ENCODE results near the gene MYH2. TPM values are rescaled to one million over a fixed set of nuclear protein-coding genes. Genes with fewer than 3 reads are reported as not detected.

The MYH2 gene
- total and polyA plus RNA-seq, 2 of the 4 experiments (the other 2 are of a cell fraction) = not detected

- no peak for TF ChIP-seq CEBPB (IDR thresholded peaks at IDR 0.05; ENCODE audit: low read depth, low read length)
These were observed at the start of gene MYH2 (continued) for GRCh38 chr17:10549096-10549842.

DNA sequence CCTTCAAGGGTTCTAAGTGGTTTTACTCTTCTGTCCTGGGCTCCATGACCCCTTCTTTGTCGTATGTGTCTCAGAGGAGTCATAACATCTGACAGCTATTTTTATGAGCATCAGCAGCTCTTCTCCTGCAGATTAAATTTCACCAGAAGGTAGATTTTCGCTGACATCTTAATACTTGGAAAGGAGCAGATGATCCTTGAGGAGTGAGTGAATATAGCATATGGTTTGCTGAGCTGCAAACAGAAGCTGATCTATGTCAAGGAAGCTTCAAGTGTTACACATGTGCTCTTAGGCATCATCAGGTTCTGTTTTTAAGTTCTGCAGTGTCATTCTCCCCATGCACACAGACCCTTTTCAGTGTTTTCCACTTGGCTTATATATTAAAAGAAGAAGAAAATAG, 49.2 kb upstream of the MYH2 start:
- CTCF ChIA-PET = no interaction called here

More for the DNA sequence above, 49.2 kb upstream of the MYH2 start:
- no peak overlapping the region for H3K4ac ChIP-seq (ENCODE audit: low read depth, low read length)
- no TSS peak for BruUV-seq (replicated peaks)
- H3K4me1 ChIP-seq (ENCODE audit: control insufficient read depth, insufficient read depth, low read length) = peaks cover 1% of the 10 kb centered on the region
- no peak overlapping the region for H4K8ac ChIP-seq (ENCODE audit: low read depth in 2 of 2, low read length in 2 of 2)
- no peaks in the 10 kb centered on the region for H3K79me1 ChIP-seq (ENCODE audit: low read depth in 1 of 2, low read length in 2 of 2)
- H3K9ac ChIP-seq (ENCODE audit: low read depth, low read length) = no peak overlapping the region
- no peak overlapping the region for H4K5ac ChIP-seq (ENCODE audit: low read depth, low read length)
- no peak overlapping the region for H2AFZ ChIP-seq (replicated peaks; ENCODE audit: low read length, poor library complexity)
- H2AK5ac ChIP-seq (ENCODE audit: low read depth, low read length) = no peak overlapping the region
- H2BK20ac ChIP-seq (ENCODE audit: low read depth, low read length) = no peak overlapping the region
- no peak overlapping the region for H3K18ac ChIP-seq (ENCODE audit: low read depth, low read length)
- H3K27me3 ChIP-seq (ENCODE audit: control insufficient read depth, insufficient read depth, low read length) = no peaks in the 10 kb centered on the region
- H4K91ac ChIP-seq (ENCODE audit: insufficient read depth, low read depth, low read length) = no peak overlapping the region
- no peak overlapping the region for H2BK15ac ChIP-seq (ENCODE audit: low read depth, low read length)
- no peak overlapping the region for H3K23ac ChIP-seq (ENCODE audit: low read depth, low read length)
- H2BK5ac ChIP-seq (ENCODE audit: low read depth, low read length, poor library complexity, severe bottlenecking) = no peak overlapping the region
- no peak overlapping the region for H3K14ac ChIP-seq (replicated peaks; ENCODE audit: low read depth, low read length)
- in situ Hi-C loops (cut with MboI; ENCODE audit: low sequenced_read_pairs) (no loop called here), intact Hi-C loops (cut with micrococcal nuclease) (no loop called here), dilution Hi-C loops (cut with HindIII; ENCODE audit: low sequenced_read_pairs, unreplicated experiment) (no loop called here)
- H3K9me1 ChIP-seq (ENCODE audit: insufficient read depth, low read length) = no peaks in the 10 kb centered on the region; the same call in 1 of the 2 replicates
- H3K56ac ChIP-seq (ENCODE audit: extremely low read depth, insufficient read depth, low read length) = no peak overlapping the region
- H3K36me3 ChIP-seq (ENCODE audit: control insufficient read depth, insufficient read depth, low read length) = no peaks in the 10 kb centered on the region
- ATAC-seq (ENCODE audit: low read depth) (no peak), DNase-seq (no peak)
- no peak overlapping the region for H2BK120ac ChIP-seq (ENCODE audit: low read depth, low read length)
- no peak overlapping the region for H3K27ac ChIP-seq (ENCODE audit: insufficient read depth, low read length)
- no peaks in the 10 kb centered on the region for H4K20me1 ChIP-seq (ENCODE audit: insufficient read depth, low read length)
- TF ChIP-seq USF2 (IDR thresholded peaks at IDR 0.05; ENCODE audit: low read depth, low read length) = no peak
- POLR2A ChIA-PET (ENCODE audit: unreplicated experiment) = no interaction called here
- no peak overlapping the region for H2AK9ac ChIP-seq (replicated peaks; ENCODE audit: low read depth, low read length, poor library complexity)
- H3K4me3 ChIP-seq (ENCODE audit: insufficient read depth, low read depth, low read length) = no peak overlapping the region
- WGBS, 2 experiments (ENCODE audit: extremely low coverage in 2 of 2, insufficient read length in 1 of 2) = no CpG with 5 or more reads among the region's 2 CpGs
- H3K9me3 ChIP-seq (ENCODE audit: control insufficient read depth, insufficient read depth, low read length) = no peaks in the 10 kb centered on the region
- no peak overlapping the region for H3K4me2 ChIP-seq (ENCODE audit: low read depth, low read length)
